Measurements from ENCODE around the gene LYSMD2. TPM values are rescaled to one million over a fixed set of nuclear protein-coding genes. Genes with fewer than 3 reads are reported as not detected.

Gene LYSMD2
- total and polyA plus RNA-seq, 2 of the 8 experiments (the other 6 are each of a cell fraction or from before 2014, with no cell fraction given), result 2.2 to 2.7 TPM

GRCh38 chr15:51750792-51751696 is 13.6 kb upstream of the LYSMD2 start, which contains the start of gene TMOD2:
Gene TMOD2 (plus strand): TSS chr15:51751597. CDS start chr15:51766442, 14,845 bp downstream.
- FAIRE-seq (peak; percentile 7), DNase-seq (ENCODE audit: low read depth in 1 of 2, low spot score in 2 of 2) (peak in 1 of 2 experiments; percentile 85)
- Histone ChIP-seq H3K4ac (replicated peaks; ENCODE audit: insufficient read length, low read depth, low read length) (no peak within 1 kb of the TSS), H3K56ac (replicated peaks; ENCODE audit: insufficient read length, low read depth, low read length) (no peak within 1 kb of the TSS), H4K91ac (replicated peaks; ENCODE audit: insufficient read length, low read length) (no peak within 1 kb of the TSS), H3K36me3 (ENCODE audit: control insufficient read depth in 2 of 4, insufficient read depth in 4 of 4, low read length in 3 of 4) (no peaks in the 10 kb centered on the region), H3K79me1 (ENCODE audit: low read depth, low read length) (no peaks in the 10 kb centered on the region; the same call in 1 of the 2 replicates), H3K4me2 (ENCODE audit: insufficient read depth in 1 of 2, low read depth in 2 of 2, low read length in 2 of 2) (peak within 1 kb of the TSS; percentile 76 to 99), H3K4me1 (replicated peaks in 1 of 4; ENCODE audit: control insufficient read depth in 3 of 4, insufficient read depth in 4 of 4, low read length in 3 of 4) (peaks cover 0 to 3% (median 0%) of the 10 kb centered on the region in 4 experiments; a peak in 2 of 7 replicates), H2BK120ac (replicated peaks; ENCODE audit: low read depth, low read length) (no peak within 1 kb of the TSS), H3K23me2 (ENCODE audit: low read depth, low read length) (peaks cover 7% of the 10 kb centered on the region; the same call in 1 of the 2 replicates), H4K20me1 (replicated peaks in 1 of 2; ENCODE audit: control insufficient read depth in 1 of 2, insufficient read depth in 2 of 2, low read length in 2 of 2) (peaks cover 2 to 3% of the 10 kb centered on the region in 2 experiments), H2BK12ac (ENCODE audit: low read depth, low read length) (no peak within 1 kb of the TSS), H3K27me3 (replicated peaks in 1 of 4; ENCODE audit: control insufficient read depth in 3 of 4, extremely low read depth in 1 of 4, insufficient read depth in 3 of 4, low read length in 3 of 4) (peaks cover 13 to 36% (median 25%) of the 10 kb centered on the region in 4 experiments), H3K79me2 (ENCODE audit: control insufficient read depth in 1 of 2, insufficient read depth in 2 of 2, low read length in 2 of 2) (no peaks in the 10 kb centered on the region), H2AK5ac (ENCODE audit: low read depth, low read length) (no peak within 1 kb of the TSS), H2BK20ac (ENCODE audit: low read length) (no peak within 1 kb of the TSS), H3K9ac (replicated peaks in 1 of 4; ENCODE audit: extremely low read depth in 1 of 4, low read depth in 3 of 4, low read length in 3 of 4) (peak within 1 kb of the TSS in 1 of 4 experiments; percentile 63; a peak in 1 of 7 replicates), H4K5ac (ENCODE audit: insufficient read length, low read depth, low read length) (no peak within 1 kb of the TSS), H4K8ac (ENCODE audit: extremely low read depth, insufficient read depth, low read length) (no peak within 1 kb of the TSS), H2BK15ac (ENCODE audit: low read length) (no peak within 1 kb of the TSS), H3K9me3 (ENCODE audit: insufficient read depth in 2 of 2, low read depth in 1 of 2, low read length in 1 of 2) (no peaks in the 10 kb centered on the region), H3K14ac (ENCODE audit: insufficient read length) (no peak within 1 kb of the TSS), H2BK5ac (ENCODE audit: low read depth, low read length) (no peak within 1 kb of the TSS), H3K18ac (ENCODE audit: extremely low read depth, low read length) (peak within 1 kb of the TSS; percentile 56; the same call in 1 of the 2 replicates), H3K27ac (ENCODE audit: low read depth, low read length) (no peak within 1 kb of the TSS), H2AFZ (ENCODE audit: low read length) (peak within 1 kb of the TSS; percentile 95), H3K4me3 (ENCODE audit: extremely low read depth in 1 of 4, insufficient read depth in 2 of 4, low read depth in 3 of 4, low read length in 4 of 4) (peak within 1 kb of the TSS; percentile 54 to 75 (median 62)), H3K23ac (ENCODE audit: insufficient read length) (no peak within 1 kb of the TSS)
- TF ChIP-seq EZH2 (IDR thresholded peaks at IDR 0.05; ENCODE audit: low read depth, low read length, severe bottlenecking), result peak; percentile 56
- TF ChIP-seq EGR1 (IDR thresholded peaks at IDR 0.05; ENCODE audit: borderline replicate concordance, low read depth, low read length), result peak; percentile 84; the same call in 1 of the 2 replicates
- TF ChIP-seq E2F6 (IDR thresholded peaks at IDR 0.05), result no peak
- no peak for TF ChIP-seq CEBPB (IDR thresholded peaks at IDR 0.05; ENCODE audit: low read depth, low read length)
- peak; percentile 58 for TF ChIP-seq SUZ12 (IDR thresholded peaks at IDR 0.05; ENCODE audit: low read length)
- TF ChIP-seq JUND (IDR thresholded peaks at IDR 0.05; ENCODE audit: low read length), result no peak
- peak; percentile 84 for TF ChIP-seq KDM4A (IDR thresholded peaks at IDR 0.05; ENCODE audit: low read depth, low read length, severe bottlenecking)
- TF ChIP-seq ASH2L (IDR thresholded peaks at IDR 0.05; ENCODE audit: low read length), result peak; percentile 48
- peak; percentile 41; the same call in 1 of the 2 replicates for TF ChIP-seq SIX5 (IDR thresholded peaks at IDR 0.05; ENCODE audit: low read depth, low read length)
- no peak for TF ChIP-seq JUN (IDR thresholded peaks at IDR 0.05; ENCODE audit: low read depth, low read length)
- WGBS, 2 experiments (ENCODE audit: extremely low coverage in 1 of 2, insufficient coverage in 1 of 2, insufficient read length in 1 of 2, insufficient replicate concordance in 2 of 2, low coverage in 1 of 2, low lambda C conversion rate in 2 of 2, missing lambda C conversion rate in 1 of 2), result 13% methylated on average over 32 of the region's 65 CpGs; no CpG with 5 or more reads in 1 of the 2 experiments
- ChIA-PET POLR2A (ENCODE audit: partially characterized antibody) (interaction anchor here (1.8 kb wide), 1 partner anchor 14 kb away, joined by 7 read pairs; the partner anchor contains the start of gene LYSMD2), CTCF (ENCODE audit: partially characterized antibody) (no interaction called here)

Data from H1 (cell line).